Fibroblast of villous mesenchyme (primary cell): ENCODE results near the gene MFSD6. TPM values are rescaled to one million over a fixed set of nuclear protein-coding genes. Genes with fewer than 3 reads are reported as not detected.

Experiments
- DNase-seq: peaks from one replicate; pipeline ENCODE4 v3.0.0-alpha.2; 2010; ENCODE audit warnings: low read depth
- H3K4me3 ChIP-seq: 2 replicates; pipeline ENCODE4 v1.5.1; 2011; ENCODE audit warnings: low read depth, mild to moderate bottlenecking, low read length
- CTCF ChIP-seq: IDR thresholded peaks from 2 replicates; pipeline ENCODE4 v1.5.1; 2012; ENCODE audit warnings: low read depth, mild to moderate bottlenecking, low read length; ENCODE audit not compliant: insufficient read depth
- total RNA-seq: library from RNA; depleted of rRNA; stranded (reverse); fragments of >200 nt; gene quantifications from 2 replicates; pipeline ENCODE4 v1.2.3, GENCODE V29; 2012

MFSD6 gene
- total RNA-seq, 1 donor: 14.7 TPM

DNA sequence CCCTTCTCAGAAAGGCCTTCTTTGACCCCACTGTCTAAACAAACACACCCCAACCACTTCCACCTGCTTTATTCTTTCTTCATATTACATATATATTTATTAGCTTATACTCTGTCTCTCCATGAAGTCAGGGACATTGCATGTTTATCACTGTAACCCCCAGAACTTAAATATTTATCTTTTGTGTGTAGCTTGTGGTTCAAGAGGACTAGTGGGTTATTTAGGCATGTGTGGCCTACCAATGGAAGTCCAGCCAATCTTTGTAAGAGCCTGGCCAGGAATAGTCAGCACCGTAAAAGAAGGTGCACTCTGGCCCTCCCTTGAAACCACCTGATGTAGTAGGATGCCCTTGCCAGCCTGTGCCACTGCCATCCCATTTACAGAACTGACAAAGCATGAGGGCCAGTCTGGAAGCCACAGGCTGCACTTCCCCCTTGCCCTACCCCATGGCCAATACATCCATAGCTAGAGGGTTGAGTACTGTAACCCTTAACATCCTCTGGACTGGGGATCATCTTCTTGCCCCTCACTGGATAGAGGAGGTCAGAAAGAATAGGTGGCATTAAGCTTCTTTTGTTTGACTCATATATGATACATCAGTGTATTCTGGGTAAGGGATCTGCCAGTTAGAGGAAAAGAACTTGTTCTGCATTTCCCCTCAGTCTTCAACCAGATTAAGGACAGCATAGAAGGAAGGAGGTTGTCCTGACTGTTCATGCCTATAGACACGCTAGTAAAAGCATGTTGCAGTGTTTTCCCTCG, 121.5 kb downstream of the MFSD6 start:
- DNase-seq: peak; percentile 63
- TF ChIP-seq CTCF: no peak
- no peak overlapping the region for H3K4me3 ChIP-seq

GRCh38 chr2:190530248-190530900, 122.2 kb downstream of the MFSD6 start:
- no peak overlapping the region for H3K4me3 ChIP-seq
- TF ChIP-seq CTCF: no peak
- DNase-seq: peak; percentile 78

DNA sequence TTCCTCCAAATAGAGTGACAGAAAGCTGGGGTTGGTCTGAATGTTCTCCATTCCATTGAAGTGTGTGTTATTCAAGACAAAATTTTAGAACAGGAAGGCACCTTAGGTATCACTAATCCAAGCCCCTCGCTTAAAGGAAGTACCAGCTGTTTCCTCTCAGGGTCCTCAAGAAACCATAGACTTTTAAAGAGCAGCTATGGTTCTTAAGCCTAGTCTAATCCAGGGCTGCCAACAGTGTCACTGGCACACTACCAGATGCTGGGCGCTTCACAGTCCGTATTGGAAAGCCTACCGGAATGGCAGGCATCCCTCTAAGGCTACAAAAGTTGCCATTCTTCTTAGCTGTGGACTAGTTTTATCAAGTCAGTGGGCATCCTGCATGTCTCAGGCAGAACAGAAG, 124.4 kb downstream of the MFSD6 start:
- no peak for DNase-seq
- H3K4me3 ChIP-seq: no peak overlapping the region
- no peak for TF ChIP-seq CTCF

DNA sequence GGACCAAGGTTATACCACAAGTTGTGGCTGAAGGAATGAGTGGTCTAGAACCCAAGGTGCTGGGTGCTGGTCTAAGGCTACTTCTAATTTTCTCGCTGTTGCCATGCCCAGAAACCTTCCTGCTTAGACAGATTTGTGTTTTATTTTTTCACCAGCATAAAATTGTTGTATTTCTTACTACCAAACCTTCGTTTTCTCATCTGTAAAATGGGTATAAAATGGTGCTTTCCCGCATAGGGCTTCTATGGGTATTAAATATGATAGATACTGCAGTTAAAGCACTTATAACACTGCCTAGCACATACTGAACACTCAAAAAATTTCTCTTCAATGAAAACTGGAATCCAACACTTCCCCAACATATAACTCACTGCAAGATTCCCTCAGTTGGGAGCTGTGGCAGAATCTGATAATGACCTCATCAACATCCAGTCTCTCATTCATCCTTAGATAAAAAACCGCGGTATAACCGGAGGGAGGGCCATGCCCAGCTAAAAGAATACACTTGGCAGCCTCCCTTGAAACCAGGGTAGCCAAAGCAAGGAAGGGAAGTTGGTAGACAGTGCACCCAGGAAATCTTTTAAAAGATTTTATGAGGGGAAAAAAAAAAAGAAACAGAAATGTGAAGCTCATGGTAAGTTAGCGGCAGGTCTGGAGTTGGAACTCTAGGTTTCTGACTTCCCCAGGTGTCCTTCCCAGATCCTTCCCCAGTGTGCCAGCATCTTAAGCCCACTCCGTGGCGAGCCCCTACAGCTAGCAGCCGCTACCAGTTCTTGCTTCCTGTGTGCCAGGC, 125.2 kb downstream of the MFSD6 start:
- peak overlapping the region; percentile 70 for H3K4me3 ChIP-seq
- TF ChIP-seq CTCF: no peak
- DNase-seq: peak; percentile 10

GRCh38 chr2:190533968-190534309, 125.8 kb downstream of the MFSD6 start:
- peak; percentile 55 for DNase-seq
- no peak for TF ChIP-seq CTCF
- peak overlapping the region; percentile 70 for H3K4me3 ChIP-seq

DNA sequence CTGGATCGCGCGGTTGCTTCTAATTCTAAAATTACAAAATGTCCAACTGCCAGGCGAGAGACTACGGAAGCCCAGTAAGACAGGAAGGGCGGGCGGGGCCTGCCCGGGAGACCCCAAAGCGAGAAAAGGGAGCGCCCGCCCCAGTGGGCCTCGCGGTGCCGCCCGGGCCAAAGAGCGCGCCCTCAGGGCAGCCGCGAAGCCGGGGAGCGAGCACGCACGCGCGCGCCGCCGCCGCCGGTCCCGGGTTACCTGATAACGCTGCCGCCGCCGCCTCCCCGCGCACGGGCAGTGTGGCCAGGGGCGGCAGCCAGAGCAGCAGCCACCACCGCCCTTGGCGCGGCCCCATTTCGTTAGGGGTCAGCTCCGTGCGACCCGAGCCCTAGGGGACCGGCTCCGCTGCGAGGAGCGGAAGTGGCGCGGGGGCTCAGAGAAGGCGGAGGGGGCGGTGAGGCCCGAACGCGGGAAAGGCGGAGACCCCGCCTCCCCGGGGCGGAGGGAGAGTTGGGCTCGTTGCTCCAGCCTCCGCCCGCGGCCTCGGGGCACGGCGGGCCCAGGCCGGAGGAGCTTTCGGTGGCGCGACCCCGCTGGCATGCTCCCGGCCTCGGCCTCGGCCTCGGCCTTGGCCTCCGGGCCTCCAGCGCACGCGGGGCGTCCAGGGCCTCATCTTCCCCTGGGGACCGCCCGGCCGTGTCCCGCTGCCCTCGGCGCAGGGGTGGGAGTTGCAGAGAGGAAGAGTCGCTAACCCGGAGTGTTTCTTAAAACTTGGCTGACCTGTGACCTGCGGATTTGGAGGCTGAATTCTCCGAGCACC, 126.4 kb downstream of the MFSD6 start, which contains the start of gene NEMP2:
NEMP2 (minus strand) TSS at position 413 of the 811 bp plus-strand sequence; CDS start at position 346, 67 bp downstream.
- H3K4me3 ChIP-seq: peak within 1 kb of the TSS; percentile 70
- DNase-seq: peak; percentile 53
- TF ChIP-seq CTCF: no peak
